Vagina (tissue), 2 donors: ENCODE results near the gene CYP19A1.

ENCODE experiments used
- POLR2A ChIP-seq, 2 donors: fragments of 450-650 bp; IDR thresholded peaks; one replicate each; pipeline ENCODE4 v1.6.1; 2017; ENCODE audit warnings: antibody characterized with exemption in 2 of 2, mild to moderate bottlenecking in 2 of 2, moderate library complexity in 2 of 2
- POLR2AphosphoS5 ChIP-seq, 2 donors: sonication (generic); formaldehyde crosslinking; IDR thresholded peaks; one replicate each; pipeline ENCODE4 v1.9.0; 2017; ENCODE audit warnings: antibody characterized with exemption in 2 of 2, mild to moderate bottlenecking in 2 of 2, low read depth in 1 of 2; ENCODE audit not compliant: insufficient read depth in 1 of 2
- TF ChIP-seq, protein P1 (sequence below), 3 experiments: fragments of 450-650 bp in 2 of 3; fragments of 200-600 bp in 1 of 3; sonication (generic) in 1 of 3; IDR thresholded peaks; one replicate each; pipeline ENCODE4 v1.5.1; 2017 to 2019; ENCODE audit warnings: antibody characterized with exemption in 3 of 3, mild to moderate bottlenecking in 2 of 3, moderate library complexity in 2 of 3

DNA sequence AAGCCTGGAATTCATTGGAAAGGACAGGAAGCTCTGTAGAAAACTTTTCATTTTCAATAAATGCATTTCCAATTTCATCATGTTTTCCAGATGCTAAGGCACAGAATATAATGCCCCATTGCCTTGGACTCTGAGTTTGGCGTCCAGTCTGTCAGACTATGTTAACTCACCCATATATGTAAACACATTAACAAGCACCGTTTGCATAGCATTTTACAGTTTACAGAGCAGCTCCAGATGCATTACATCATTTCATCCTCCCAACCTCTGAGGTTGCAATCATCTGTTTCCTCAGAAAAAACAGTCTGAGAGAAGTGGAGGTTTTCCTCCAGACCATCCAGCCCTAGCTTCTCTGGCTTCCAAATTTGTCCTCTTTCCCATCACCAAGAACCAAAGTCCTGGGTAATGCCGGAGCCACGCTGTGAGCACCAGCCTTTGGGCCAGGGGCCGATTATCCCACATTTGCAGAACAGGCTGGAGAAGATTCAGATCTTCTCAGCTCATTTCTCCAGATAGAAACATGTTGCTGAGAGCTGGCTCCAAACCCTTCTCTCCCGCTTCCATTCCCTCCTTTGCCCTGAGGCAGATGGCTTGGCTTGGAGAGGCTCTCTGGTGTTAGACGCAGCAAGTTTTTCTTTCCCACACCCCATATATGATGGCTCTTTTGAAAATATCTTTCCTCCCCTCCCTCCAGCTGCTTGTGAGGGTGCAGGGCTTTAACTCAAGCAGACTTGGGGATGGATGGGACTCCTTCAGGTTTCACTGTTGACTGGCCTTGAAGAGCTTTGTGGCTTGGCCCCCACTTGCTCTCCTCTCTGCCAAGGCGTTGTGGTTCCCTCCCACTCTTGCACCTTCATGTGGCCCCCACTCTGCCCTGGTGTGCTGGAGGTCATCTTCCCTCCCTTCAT lies 26.0 kb downstream of the CYP19A1 start:
- TF ChIP-seq POLR2A (IDR thresholded peaks at IDR 0.05) (no peak), POLR2AphosphoS5 (IDR thresholded peaks at IDR 0.05; ENCODE audit: insufficient read depth in 1 of 2, low read depth in 1 of 2) (no peak)
- TF ChIP-seq, protein P1, sequence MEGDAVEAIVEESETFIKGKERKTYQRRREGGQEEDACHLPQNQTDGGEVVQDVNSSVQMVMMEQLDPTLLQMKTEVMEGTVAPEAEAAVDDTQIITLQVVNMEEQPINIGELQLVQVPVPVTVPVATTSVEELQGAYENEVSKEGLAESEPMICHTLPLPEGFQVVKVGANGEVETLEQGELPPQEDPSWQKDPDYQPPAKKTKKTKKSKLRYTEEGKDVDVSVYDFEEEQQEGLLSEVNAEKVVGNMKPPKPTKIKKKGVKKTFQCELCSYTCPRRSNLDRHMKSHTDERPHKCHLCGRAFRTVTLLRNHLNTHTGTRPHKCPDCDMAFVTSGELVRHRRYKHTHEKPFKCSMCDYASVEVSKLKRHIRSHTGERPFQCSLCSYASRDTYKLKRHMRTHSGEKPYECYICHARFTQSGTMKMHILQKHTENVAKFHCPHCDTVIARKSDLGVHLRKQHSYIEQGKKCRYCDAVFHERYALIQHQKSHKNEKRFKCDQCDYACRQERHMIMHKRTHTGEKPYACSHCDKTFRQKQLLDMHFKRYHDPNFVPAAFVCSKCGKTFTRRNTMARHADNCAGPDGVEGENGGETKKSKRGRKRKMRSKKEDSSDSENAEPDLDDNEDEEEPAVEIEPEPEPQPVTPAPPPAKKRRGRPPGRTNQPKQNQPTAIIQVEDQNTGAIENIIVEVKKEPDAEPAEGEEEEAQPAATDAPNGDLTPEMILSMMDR (IDR thresholded peaks at IDR 0.05): no peak
